Endothelial cell of umbilical vein (primary cell): ENCODE data around the gene C6orf132.

ENCODE experiments used
- MYC ChIP-seq: IDR thresholded peaks from one replicate; pipeline ENCODE4 v1.6.1; 2011; ENCODE audit warnings: mild to moderate bottlenecking, low read depth, low read length
- TF ChIP-seq, protein P1 (sequence below), 2 donors: IDR thresholded peaks; 1 replicate in 1 of 2; 2 replicates in 1 of 2; pipeline ENCODE4 v1.5.1; 2011; ENCODE audit warnings: low read length in 2 of 2, mild to moderate bottlenecking in 2 of 2, moderate library complexity in 2 of 2, control low read depth in 1 of 2, inconsistent platforms in 1 of 2, low read depth in 1 of 2; ENCODE audit not compliant: insufficient read depth in 1 of 2; ENCODE audit errors: extremely low read depth in 1 of 2

- no peak for TF ChIP-seq MYC
- TF ChIP-seq, protein P1, sequence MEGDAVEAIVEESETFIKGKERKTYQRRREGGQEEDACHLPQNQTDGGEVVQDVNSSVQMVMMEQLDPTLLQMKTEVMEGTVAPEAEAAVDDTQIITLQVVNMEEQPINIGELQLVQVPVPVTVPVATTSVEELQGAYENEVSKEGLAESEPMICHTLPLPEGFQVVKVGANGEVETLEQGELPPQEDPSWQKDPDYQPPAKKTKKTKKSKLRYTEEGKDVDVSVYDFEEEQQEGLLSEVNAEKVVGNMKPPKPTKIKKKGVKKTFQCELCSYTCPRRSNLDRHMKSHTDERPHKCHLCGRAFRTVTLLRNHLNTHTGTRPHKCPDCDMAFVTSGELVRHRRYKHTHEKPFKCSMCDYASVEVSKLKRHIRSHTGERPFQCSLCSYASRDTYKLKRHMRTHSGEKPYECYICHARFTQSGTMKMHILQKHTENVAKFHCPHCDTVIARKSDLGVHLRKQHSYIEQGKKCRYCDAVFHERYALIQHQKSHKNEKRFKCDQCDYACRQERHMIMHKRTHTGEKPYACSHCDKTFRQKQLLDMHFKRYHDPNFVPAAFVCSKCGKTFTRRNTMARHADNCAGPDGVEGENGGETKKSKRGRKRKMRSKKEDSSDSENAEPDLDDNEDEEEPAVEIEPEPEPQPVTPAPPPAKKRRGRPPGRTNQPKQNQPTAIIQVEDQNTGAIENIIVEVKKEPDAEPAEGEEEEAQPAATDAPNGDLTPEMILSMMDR (IDR thresholded peaks at IDR 0.05; ENCODE audit: extremely low read depth in 1 of 2, insufficient read depth in 1 of 2, low read depth in 1 of 2, low read length in 2 of 2): no peak
These were observed 48.7 kb downstream of the C6orf132 start for GRCh38 chr6:42093582-42094329.
